ENCODE data around the gene MOSMO. TPM values are rescaled to one million over a fixed set of nuclear protein-coding genes. Genes with fewer than 3 reads are reported as not detected.

The MOSMO gene
- total and polyA plus RNA-seq, 8 donors: 1.2 to 32.3 (median 7.7) TPM

DNA sequence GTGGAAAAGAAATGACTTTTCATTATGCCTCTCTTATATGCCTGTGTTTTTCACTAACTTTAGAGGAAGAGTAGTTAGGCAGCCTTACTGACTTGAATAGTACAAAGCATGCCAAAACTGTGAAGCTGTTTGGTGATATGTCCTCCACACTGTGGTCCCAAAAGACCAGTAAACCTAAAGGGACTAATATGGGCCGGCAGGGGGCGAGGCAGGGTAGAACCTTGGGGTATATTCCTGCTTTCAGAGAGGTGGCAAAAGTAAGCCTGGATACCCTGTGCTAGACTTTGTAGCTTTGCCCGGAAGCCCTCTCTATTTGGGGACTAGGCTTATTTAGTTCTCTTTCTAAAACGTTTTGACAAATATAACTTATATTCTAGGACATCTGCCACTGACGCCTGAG, 48.0 kb downstream of the MOSMO start:
- Histone ChIP-seq H3K9me3 (no peaks in the 10 kb centered on the region), H3K36me3 (peaks cover 0 to 5% (median 2%) of the 10 kb centered on the region in 4 donors), H3K27me3 (no peaks in the 10 kb centered on the region), H3K4me1 (peaks cover 0 to 4% (median 0%) of the 10 kb centered on the region in 4 donors), H3K27ac (no peak overlapping the region), H3K4me3 (no peak overlapping the region)
- DNase-seq: no peak
- intact Hi-C loops (cut with DNase I; ENCODE audit: low total_unique reads): no loop called here
- TF ChIP-seq EP300 (IDR thresholded peaks at IDR 0.05) (no peak), POLR2A (IDR thresholded peaks at IDR 0.05) (no peak), POLR2AphosphoS5 (IDR thresholded peaks at IDR 0.05) (no peak)
- TF ChIP-seq, protein P1, sequence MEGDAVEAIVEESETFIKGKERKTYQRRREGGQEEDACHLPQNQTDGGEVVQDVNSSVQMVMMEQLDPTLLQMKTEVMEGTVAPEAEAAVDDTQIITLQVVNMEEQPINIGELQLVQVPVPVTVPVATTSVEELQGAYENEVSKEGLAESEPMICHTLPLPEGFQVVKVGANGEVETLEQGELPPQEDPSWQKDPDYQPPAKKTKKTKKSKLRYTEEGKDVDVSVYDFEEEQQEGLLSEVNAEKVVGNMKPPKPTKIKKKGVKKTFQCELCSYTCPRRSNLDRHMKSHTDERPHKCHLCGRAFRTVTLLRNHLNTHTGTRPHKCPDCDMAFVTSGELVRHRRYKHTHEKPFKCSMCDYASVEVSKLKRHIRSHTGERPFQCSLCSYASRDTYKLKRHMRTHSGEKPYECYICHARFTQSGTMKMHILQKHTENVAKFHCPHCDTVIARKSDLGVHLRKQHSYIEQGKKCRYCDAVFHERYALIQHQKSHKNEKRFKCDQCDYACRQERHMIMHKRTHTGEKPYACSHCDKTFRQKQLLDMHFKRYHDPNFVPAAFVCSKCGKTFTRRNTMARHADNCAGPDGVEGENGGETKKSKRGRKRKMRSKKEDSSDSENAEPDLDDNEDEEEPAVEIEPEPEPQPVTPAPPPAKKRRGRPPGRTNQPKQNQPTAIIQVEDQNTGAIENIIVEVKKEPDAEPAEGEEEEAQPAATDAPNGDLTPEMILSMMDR (IDR thresholded peaks at IDR 0.05): no peak
- 82 to 84% (median 83%) methylated on average over 5 of the region's 5 CpGs for WGBS, 5 donors

DNA sequence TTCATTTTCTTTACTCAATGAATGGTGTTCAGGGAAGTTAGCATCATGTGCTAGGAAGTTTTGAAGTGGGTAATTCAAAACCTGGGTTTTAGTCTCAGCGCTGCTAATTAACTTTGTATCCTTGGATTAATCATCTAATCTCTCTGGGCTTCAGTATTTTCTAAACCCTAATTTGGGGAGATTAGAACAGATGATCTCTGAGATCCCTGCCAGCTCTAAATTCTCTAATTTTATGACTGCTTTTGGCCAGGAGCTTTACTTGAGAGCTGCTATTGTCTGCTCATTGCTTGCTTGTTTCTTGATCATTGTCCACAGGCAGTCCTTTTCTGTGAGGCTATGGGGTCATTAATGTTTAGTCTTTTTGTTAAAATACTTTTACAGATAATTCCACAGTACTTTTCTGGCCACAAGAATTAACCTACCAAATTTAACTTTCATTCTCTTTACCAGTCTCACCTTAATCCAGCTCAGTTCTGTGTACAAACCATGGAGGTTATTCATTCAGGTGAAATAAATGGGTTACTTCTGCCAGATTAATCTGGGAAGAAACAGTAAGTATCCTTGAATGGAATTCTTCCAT, 56.1 kb downstream of the MOSMO start:
- no peak for DNase-seq
- WGBS, 5 donors: 84 to 95% (median 91%) methylated on average over 1 of the region's 1 CpG
- Histone ChIP-seq H3K9me3 (peaks cover 0 to 4% (median 0%) of the 10 kb centered on the region in 4 donors), H3K27me3 (no peaks in the 10 kb centered on the region), H3K27ac (no peak overlapping the region), H3K4me1 (peaks cover 0 to 13% (median 0%) of the 10 kb centered on the region in 4 donors), H3K36me3 (no peaks in the 10 kb centered on the region), H3K4me3 (no peak overlapping the region)
- TF ChIP-seq POLR2AphosphoS5 (IDR thresholded peaks at IDR 0.05) (no peak), POLR2A (IDR thresholded peaks at IDR 0.05) (no peak), EP300 (IDR thresholded peaks at IDR 0.05) (no peak)
- TF ChIP-seq, protein P1 (IDR thresholded peaks at IDR 0.05): no peak
- intact Hi-C loops (cut with DNase I; ENCODE audit: low total_unique reads): no loop called here

DNA sequence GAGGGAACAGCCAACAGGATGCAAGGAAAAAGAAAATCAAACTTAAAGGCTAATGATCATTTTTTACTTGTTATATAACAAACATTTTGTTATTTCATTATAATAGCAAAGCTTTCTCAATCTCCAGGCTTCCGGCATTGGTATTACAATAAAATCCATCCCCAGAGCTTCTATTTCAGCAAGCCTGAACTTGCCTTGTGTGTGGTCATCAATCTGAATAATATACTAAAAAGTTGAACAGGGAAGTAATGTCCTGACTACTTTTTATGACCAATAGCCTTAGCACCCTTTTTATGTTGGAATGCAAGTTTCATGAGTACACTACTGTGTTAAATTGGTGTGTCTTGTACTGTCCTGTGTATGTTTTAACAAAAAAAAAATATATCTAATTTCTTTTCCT, 57.3 kb downstream of the MOSMO start:
- no peaks in the 10 kb centered on the region for H3K27me3 ChIP-seq
- 82 to 100% (median 95%) methylated on average over 1 of the region's 1 CpG for WGBS, 5 donors
- intact Hi-C loops (cut with DNase I; ENCODE audit: low total_unique reads): no loop called here
- no peaks in the 10 kb centered on the region for H3K36me3 ChIP-seq
- H3K4me3 ChIP-seq: no peak overlapping the region
- peaks cover 3 to 18% (median 5%) of the 10 kb centered on the region in 4 donors for H3K4me1 ChIP-seq
- no peak overlapping the region for H3K27ac ChIP-seq
- no peak for DNase-seq
- H3K9me3 ChIP-seq: peaks cover 0 to 4% (median 0%) of the 10 kb centered on the region in 4 donors
- no peak for TF ChIP-seq POLR2A (IDR thresholded peaks at IDR 0.05)
- TF ChIP-seq EP300 (IDR thresholded peaks at IDR 0.05): no peak
- TF ChIP-seq, protein P1 (IDR thresholded peaks at IDR 0.05): no peak
- TF ChIP-seq POLR2AphosphoS5 (IDR thresholded peaks at IDR 0.05): no peak

DNA sequence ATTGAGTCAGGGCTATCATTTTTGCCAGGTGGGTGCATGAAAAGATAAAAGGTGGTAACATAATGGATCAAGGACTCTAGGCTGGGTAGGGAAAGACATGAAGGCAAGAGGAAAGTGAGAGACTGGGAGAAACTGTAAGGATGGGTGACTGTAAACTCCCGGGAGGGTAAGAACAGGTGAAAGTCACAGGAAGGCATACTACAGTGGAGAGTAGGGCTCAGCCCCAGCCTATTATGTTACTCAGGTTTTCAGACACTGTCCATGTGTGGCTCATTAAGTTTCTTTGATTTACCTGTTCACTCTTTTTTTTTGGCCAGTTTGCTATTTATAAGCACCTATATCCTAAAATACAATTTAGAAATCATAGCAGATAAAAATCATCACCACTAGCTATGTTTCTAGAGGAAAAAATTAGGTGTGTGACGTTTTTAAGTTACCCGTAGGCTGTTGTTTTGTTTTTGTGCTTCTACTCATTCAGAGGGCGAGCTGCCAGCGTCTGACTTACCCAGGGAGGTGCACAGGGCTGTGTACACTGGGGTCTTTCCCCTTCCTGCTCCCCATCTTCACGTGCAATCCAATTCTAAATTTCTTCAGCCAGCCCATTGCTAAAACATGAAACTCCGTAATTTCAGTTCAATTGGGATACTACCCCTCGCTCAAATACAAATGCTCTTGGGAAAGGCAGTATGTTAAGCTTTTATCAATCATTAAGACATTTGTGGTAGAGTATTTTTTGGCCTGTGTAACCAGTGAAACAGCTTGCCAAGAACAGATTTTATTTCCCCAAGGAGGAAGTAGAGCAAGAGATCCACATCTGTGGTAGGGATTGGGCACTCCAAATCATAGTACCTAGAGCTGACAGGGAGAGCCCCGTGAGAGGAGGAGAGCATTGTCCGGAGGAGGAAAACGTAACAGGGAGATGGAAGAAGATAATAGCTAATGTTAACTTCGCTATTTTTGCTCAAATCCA, 62.7 kb downstream of the MOSMO start:
- Histone ChIP-seq H3K27me3 (no peaks in the 10 kb centered on the region), H3K27ac (peak overlapping the region in 3 of 5 donors; percentile 22 to 61 (median 34)), H3K4me1 (peaks cover 5 to 40% (median 25%) of the 10 kb centered on the region in 4 donors), H3K9me3 (peaks cover 0 to 4% (median 0%) of the 10 kb centered on the region in 4 donors), H3K4me3 (no peak overlapping the region), H3K36me3 (no peaks in the 10 kb centered on the region)
- DNase-seq: peak; percentile 19 to 37
- TF ChIP-seq POLR2AphosphoS5 (IDR thresholded peaks at IDR 0.05) (no peak), EP300 (IDR thresholded peaks at IDR 0.05) (no peak), POLR2A (IDR thresholded peaks at IDR 0.05) (no peak)
- TF ChIP-seq, protein P1 (IDR thresholded peaks at IDR 0.05): no peak
- intact Hi-C loops (cut with DNase I; ENCODE audit: low total_unique reads): no loop called here
- WGBS, 5 donors: 22 to 39% (median 37%) methylated on average over 12 of the region's 12 CpGs

All from stomach (tissue), 9 donors.